ENCODE data around the gene SLC25A53. TPM values are rescaled to one million over a fixed set of nuclear protein-coding genes. Genes with fewer than 3 reads are reported as not detected.

The SLC25A53 gene
- total and polyA plus RNA-seq, 2 of the 4 experiments (the other 2 are of a cell fraction): 3.7 to 5.9 TPM

GRCh38 chrX:104104676-104105075 lies 52.1 kb downstream of the SLC25A53 start:
- H3K9me3 ChIP-seq (ENCODE audit: control insufficient read depth, insufficient read depth, low read length): no peaks in the 10 kb centered on the region
- no peak overlapping the region for H3K4me2 ChIP-seq (ENCODE audit: low read depth, low read length)
- no peak overlapping the region for H4K91ac ChIP-seq (ENCODE audit: insufficient read depth, low read depth, low read length)
- no peak overlapping the region for H3K4ac ChIP-seq (ENCODE audit: low read depth, low read length)
- H2BK20ac ChIP-seq (ENCODE audit: low read depth, low read length): no peak overlapping the region
- H3K56ac ChIP-seq (ENCODE audit: extremely low read depth, insufficient read depth, low read length): no peak overlapping the region
- dilution Hi-C loops (cut with HindIII; ENCODE audit: low sequenced_read_pairs, unreplicated experiment): no loop called here
- no peak overlapping the region for H2BK5ac ChIP-seq (ENCODE audit: low read depth, low read length, poor library complexity, severe bottlenecking)
- no peak overlapping the region for H2BK15ac ChIP-seq (ENCODE audit: low read depth, low read length)
- H2AFZ ChIP-seq (replicated peaks; ENCODE audit: low read length, poor library complexity): no peak overlapping the region
- DNase-seq (no peak), ATAC-seq (ENCODE audit: low read depth) (no peak)
- intact Hi-C loops (cut with micrococcal nuclease): no loop called here
- no peaks in the 10 kb centered on the region for H3K79me1 ChIP-seq (ENCODE audit: low read depth in 1 of 2, low read length in 2 of 2)
- ChIA-PET POLR2A (ENCODE audit: unreplicated experiment) (no interaction called here), CTCF (no interaction called here)
- H4K5ac ChIP-seq (ENCODE audit: low read depth, low read length): no peak overlapping the region
- no peaks in the 10 kb centered on the region for H4K20me1 ChIP-seq (ENCODE audit: insufficient read depth, low read length)
- no peaks in the 10 kb centered on the region; the same call in 1 of the 2 replicates for H3K9me1 ChIP-seq (ENCODE audit: insufficient read depth, low read length)
- H3K36me3 ChIP-seq (ENCODE audit: control insufficient read depth, insufficient read depth, low read length): no peaks in the 10 kb centered on the region
- H2AK5ac ChIP-seq (ENCODE audit: low read depth, low read length): no peak overlapping the region
- no peaks in the 10 kb centered on the region for H3K4me1 ChIP-seq (ENCODE audit: control insufficient read depth, insufficient read depth, low read length)
- no peak overlapping the region for H3K14ac ChIP-seq (replicated peaks; ENCODE audit: low read depth, low read length)
- H2AK9ac ChIP-seq (replicated peaks; ENCODE audit: low read depth, low read length, poor library complexity): no peak overlapping the region
- no peak overlapping the region for H2BK120ac ChIP-seq (ENCODE audit: low read depth, low read length)
- no peak overlapping the region for H3K18ac ChIP-seq (ENCODE audit: low read depth, low read length)
- no TSS peak for BruUV-seq (replicated peaks)
- H3K4me3 ChIP-seq (ENCODE audit: insufficient read depth, low read depth, low read length): no peak overlapping the region
- peaks cover 9% of the 10 kb centered on the region; the same call in 1 of the 2 replicates for H3K27me3 ChIP-seq (ENCODE audit: control insufficient read depth, insufficient read depth, low read length)
- no peak overlapping the region for H3K9ac ChIP-seq (ENCODE audit: low read depth, low read length)
- no peak overlapping the region for H4K8ac ChIP-seq (ENCODE audit: low read depth in 2 of 2, low read length in 2 of 2)
- 63% methylated on average over 6 of the region's 10 CpGs; no CpG with 5 or more reads in 1 of the 2 experiments for WGBS, 2 experiments (ENCODE audit: extremely low coverage in 2 of 2, insufficient read length in 1 of 2)
- no peak overlapping the region for H3K23ac ChIP-seq (ENCODE audit: low read depth, low read length)
- TF ChIP-seq MAZ (IDR thresholded peaks at IDR 0.05; ENCODE audit: borderline replicate concordance, low read depth, low read length) (no peak), ELK1 (IDR thresholded peaks at IDR 0.05; ENCODE audit: borderline replicate concordance, low read depth, low read length) (no peak), POLR2A (IDR thresholded peaks at IDR 0.05; ENCODE audit: low read depth, low read length) (no peak), FOS (IDR thresholded peaks at IDR 0.05; ENCODE audit: low read depth, low read length) (no peak), RAD21 (IDR thresholded peaks at IDR 0.05; ENCODE audit: low read length) (no peak)
- TF ChIP-seq, protein P1, sequence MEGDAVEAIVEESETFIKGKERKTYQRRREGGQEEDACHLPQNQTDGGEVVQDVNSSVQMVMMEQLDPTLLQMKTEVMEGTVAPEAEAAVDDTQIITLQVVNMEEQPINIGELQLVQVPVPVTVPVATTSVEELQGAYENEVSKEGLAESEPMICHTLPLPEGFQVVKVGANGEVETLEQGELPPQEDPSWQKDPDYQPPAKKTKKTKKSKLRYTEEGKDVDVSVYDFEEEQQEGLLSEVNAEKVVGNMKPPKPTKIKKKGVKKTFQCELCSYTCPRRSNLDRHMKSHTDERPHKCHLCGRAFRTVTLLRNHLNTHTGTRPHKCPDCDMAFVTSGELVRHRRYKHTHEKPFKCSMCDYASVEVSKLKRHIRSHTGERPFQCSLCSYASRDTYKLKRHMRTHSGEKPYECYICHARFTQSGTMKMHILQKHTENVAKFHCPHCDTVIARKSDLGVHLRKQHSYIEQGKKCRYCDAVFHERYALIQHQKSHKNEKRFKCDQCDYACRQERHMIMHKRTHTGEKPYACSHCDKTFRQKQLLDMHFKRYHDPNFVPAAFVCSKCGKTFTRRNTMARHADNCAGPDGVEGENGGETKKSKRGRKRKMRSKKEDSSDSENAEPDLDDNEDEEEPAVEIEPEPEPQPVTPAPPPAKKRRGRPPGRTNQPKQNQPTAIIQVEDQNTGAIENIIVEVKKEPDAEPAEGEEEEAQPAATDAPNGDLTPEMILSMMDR (conservative IDR thresholded peaks at IDR 0.05; ENCODE audit: low read depth, low read length): no peak
- H3K27ac ChIP-seq (ENCODE audit: insufficient read depth, low read length): no peak overlapping the region
- in situ Hi-C loops (cut with MboI; ENCODE audit: low sequenced_read_pairs): loop anchor here (25.0 kb wide), 1 partner anchor 267 kb away; the partner anchor contains the start of gene RAB9B

Measured in IMR-90 (cell line).